ENCODE results near the gene MRPS25.
A peak's percentile ranks its signal among the peaks of the same experiment; 100 is the strongest.

The MRPS25 gene

GRCh38 chr3:15064835-15065549 is at the start of gene MRPS25:
Gene MRPS25 (minus strand): TSS chr3:15065315. CDS start chr3:15065194, 121 bp downstream.
- peak; percentile 92 for DNase-seq (ENCODE audit: low spot score)

- DNase-seq (ENCODE audit: low spot score), result no peak
Observed at GRCh38 chr3:15113884-15114283, 48.8 kb upstream of the MRPS25 start.

- DNase-seq (ENCODE audit: low spot score), result no peak
Observed at GRCh38 chr3:15113471-15113870, 48.4 kb upstream of the MRPS25 start.

- DNase-seq (ENCODE audit: low spot score), result no peak
Observed at GRCh38 chr3:15112011-15112410, 46.9 kb upstream of the MRPS25 start.

GRCh38 chr3:15110206-15110605 is 45.1 kb upstream of the MRPS25 start:
- DNase-seq (ENCODE audit: low spot score), result no peak

- DNase-seq (ENCODE audit: low spot score), result no peak
Observed at GRCh38 chr3:15108869-15109268, 43.8 kb upstream of the MRPS25 start.

GRCh38 chr3:15108082-15108545 is 43.0 kb upstream of the MRPS25 start:
- DNase-seq (ENCODE audit: low spot score), result peak; percentile 86

GRCh38 chr3:15107075-15107947 is 42.2 kb upstream of the MRPS25 start:
- DNase-seq (ENCODE audit: low spot score), result no peak

- no peak for DNase-seq (ENCODE audit: low spot score)
Observed at GRCh38 chr3:15102836-15103235, 37.7 kb upstream of the MRPS25 start.

- DNase-seq (ENCODE audit: low spot score), result no peak
Observed at GRCh38 chr3:15102256-15102655, 37.1 kb upstream of the MRPS25 start.

GRCh38 chr3:15099364-15100098 is 34.4 kb upstream of the MRPS25 start:
- no peak for DNase-seq (ENCODE audit: low spot score)

GRCh38 chr3:15098503-15099363 is 33.6 kb upstream of the MRPS25 start, which contains the start of gene RBSN:
Gene RBSN (minus strand): TSS chr3:15099148. CDS start chr3:15096120, 3,028 bp downstream.
- DNase-seq (ENCODE audit: low spot score), result peak; percentile 95

GRCh38 chr3:15097891-15098290 is 32.8 kb upstream of the MRPS25 start:
- DNase-seq (ENCODE audit: low spot score), result no peak

GRCh38 chr3:15096046-15096445 is 30.9 kb upstream of the MRPS25 start:
- DNase-seq (ENCODE audit: low spot score), result no peak

- DNase-seq (ENCODE audit: low spot score), result no peak
Observed at GRCh38 chr3:15094187-15094875, 29.2 kb upstream of the MRPS25 start.

GRCh38 chr3:15092686-15093085 is 27.6 kb upstream of the MRPS25 start:
- no peak for DNase-seq (ENCODE audit: low spot score)

- no peak for DNase-seq (ENCODE audit: low spot score)
Observed at GRCh38 chr3:15091575-15091974, 26.5 kb upstream of the MRPS25 start.

GRCh38 chr3:15089201-15089600 is 24.1 kb upstream of the MRPS25 start:
- no peak for DNase-seq (ENCODE audit: low spot score)

- no peak for DNase-seq (ENCODE audit: low spot score)
Observed at GRCh38 chr3:15086699-15087098, 21.6 kb upstream of the MRPS25 start.

- DNase-seq (ENCODE audit: low spot score), result no peak
Observed at GRCh38 chr3:15086263-15086662, 21.1 kb upstream of the MRPS25 start.

- DNase-seq (ENCODE audit: low spot score), result no peak
Observed at GRCh38 chr3:15083252-15083651, 18.1 kb upstream of the MRPS25 start.
